Stimulated activated CD8-positive, alpha-beta memory T cell treated with anti-CD3 and anti-CD28 coated beads, Interleukin-12 subunit alpha, Interleukin-12 subunit beta, amount 100 ng/mL, for 24 hours (primary cell): ENCODE data around the gene MASP1.

Experiments
- DNase-seq: peaks from one replicate; pipeline ENCODE4 v3.0.0-alpha.2; 2020; ENCODE audit errors: extremely low read depth

Gene MASP1

DNA sequence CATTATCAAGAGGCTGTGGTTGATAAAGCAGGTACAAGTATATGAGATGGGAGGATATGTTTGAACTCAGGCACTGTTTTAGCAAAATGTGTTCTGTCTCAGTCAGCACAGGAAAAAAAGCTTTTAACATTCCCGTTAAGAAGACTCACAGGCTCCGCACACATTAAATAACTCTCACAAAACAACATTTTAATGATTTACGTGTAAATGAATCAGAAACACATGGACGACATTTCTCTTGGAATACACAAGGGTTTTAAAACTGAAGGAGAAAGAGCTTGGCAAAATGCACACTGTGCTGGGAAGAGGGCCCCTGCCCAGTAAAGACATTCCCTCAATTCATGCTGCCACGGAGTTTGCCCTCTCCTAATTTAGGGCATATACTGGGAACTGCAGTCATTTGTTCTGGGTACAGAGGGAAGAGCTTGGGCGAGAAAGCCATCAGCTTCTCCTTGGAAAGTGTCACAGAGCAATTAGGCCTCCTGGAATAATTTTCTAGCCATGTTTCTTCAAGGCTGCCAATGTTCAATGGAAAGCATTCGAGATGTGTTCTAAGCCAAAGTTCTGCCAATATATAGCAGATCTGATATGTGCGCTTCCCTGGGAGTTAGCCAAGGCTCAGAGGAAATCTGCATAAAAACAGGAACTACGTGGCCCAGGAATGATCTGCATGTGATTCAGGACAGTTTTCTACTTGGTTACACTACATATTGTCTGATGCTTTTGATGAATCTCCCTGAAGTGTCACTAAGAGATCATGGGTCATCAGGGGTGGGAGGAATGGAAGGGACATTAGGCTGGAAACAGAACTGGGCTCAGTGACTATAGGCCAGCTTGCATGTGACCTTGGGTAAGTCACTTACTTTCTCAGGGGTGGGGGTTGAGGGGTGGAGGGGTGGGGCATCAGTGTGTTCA, 2.2 kb upstream of the MASP1 start:
- no peak for DNase-seq

DNA sequence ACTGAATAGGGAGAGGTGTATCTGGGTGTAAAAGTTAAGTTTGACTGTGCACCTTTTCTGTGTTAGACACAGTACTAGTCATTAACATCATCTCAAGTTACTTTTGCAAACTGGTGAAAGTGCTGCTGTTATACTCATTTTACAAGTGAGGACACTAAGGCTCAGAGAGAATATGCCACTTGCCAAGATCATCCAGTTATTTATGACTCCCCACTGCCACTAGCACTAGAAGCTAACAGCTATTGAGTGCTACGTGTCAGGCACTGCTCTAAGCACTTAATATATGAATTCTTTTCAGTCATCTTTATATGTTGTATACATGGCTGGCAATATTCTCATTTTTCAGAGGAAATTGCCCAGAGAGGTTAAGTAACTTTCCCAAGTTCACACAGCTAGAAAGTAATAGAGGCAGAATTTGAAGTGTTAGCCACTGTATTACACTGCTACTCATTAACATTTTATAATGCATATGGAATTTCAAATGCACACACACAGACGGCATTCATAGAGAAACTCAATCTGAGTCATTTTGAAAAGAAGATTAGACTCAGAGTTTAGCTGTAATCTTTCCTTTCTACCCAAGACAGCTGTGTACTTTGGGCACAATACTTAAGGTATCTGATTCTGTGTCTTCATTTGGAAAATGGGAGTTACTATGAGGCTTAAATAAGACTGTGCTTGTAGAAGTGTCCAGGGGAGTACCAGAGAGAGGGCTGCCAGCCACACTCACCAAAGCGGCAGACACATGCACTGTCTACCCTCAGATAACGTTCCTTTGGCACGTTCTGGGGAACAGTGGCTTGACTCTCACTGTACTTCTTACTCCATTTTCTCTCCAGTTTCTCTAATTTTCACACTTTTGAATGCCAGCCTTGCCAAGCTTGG, 1.3 kb upstream of the MASP1 start:
- no peak for DNase-seq

DNA sequence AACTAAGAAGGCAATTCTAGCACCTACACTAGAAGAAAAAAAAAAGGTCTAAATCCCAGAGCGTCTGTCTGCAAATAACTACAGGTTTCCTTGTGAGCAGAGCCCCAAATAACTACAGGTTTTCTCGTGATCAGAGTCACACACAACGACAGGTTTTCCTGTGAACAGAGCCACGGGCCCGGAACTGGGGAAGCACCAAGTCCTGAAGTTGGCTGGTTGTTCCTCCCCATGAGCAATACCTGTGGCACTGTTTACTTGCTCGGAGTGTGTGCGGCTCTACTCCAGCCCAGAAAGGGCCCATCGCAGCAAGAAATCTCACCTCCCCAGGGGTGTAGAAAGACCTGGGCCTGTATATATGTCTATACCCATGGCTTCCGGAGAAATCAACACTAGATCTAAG, 644 bp upstream of the MASP1 start:
- no peak for DNase-seq

DNA sequence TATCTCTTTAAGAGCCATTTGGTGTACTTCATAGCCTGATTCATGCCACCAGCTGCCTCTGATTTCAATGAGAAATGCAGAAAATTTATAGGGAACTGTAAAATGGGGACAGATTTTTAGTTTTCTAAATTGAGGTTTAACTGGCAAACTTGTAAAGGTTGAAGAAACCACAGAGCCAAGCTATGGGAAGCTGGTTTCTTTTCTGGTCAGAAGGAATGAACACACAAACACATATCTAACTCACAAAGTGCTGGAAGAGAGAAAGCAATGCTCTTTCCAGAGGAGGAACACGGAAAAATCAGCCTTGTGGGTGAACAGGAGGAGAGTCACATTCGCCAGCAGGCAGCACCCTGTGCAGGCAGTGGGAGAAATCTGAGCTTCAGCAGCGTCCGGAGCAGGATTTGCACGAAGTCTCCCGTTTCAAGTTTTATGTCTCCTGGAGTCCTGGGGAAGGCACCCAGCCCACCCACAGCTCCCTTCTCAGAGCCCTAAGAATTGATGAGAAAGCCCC, 481 bp downstream of the MASP1 start:
- no peak for DNase-seq

DNA sequence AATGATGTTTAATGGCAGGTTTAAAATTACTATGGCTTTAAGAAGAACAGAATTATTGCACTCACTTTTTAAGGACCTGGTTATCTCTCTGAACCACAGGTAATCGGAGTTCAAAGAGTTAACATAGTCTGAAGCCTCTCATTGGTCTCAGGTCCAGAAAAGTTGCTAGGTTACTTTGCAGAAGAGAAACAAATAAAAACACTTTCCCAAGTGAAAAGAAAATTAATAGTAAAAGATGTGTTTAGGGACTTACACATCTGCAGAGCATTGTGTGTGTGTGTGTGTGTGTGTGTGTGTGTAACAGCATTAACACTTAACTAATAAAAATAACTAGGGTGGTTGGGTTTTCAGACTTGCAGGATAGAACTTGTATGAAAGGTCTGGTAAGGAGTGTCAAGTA, 1.0 kb downstream of the MASP1 start:
- no peak for DNase-seq

DNA sequence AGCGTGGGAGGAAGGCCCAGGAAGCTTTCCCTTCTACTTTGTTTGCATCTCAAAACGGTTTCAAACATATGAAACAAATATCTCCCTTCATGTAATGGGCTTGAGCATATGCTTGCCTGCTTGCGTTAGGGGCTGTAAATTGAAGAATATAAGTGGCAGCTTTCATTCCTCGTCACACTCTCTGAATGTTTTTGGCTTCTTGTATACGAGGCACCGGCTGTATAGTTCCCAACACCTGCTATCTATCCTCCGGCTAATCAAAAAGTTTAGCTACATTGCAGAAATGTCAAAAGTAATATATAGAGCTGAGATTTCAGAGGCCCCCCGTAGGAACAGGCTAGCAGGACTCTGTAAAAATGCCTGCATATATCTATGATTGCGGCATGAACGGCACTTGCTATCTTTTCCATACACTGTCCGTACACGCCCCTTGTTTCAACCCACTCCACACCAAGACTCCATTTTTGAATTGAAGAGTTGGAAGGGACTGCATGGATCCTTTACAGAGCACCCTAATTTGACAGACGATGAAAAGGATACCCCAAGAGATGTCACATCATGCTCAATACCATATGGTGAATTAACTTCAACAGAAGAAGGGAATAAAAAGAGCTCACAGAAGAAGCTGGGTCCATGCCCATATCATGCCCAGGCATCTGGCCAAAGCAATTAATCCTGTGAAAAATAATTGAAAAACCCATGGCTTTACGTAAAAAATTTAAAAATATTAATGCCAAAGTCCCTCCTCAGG, 2.5 kb downstream of the MASP1 start:
- no peak for DNase-seq

DNA sequence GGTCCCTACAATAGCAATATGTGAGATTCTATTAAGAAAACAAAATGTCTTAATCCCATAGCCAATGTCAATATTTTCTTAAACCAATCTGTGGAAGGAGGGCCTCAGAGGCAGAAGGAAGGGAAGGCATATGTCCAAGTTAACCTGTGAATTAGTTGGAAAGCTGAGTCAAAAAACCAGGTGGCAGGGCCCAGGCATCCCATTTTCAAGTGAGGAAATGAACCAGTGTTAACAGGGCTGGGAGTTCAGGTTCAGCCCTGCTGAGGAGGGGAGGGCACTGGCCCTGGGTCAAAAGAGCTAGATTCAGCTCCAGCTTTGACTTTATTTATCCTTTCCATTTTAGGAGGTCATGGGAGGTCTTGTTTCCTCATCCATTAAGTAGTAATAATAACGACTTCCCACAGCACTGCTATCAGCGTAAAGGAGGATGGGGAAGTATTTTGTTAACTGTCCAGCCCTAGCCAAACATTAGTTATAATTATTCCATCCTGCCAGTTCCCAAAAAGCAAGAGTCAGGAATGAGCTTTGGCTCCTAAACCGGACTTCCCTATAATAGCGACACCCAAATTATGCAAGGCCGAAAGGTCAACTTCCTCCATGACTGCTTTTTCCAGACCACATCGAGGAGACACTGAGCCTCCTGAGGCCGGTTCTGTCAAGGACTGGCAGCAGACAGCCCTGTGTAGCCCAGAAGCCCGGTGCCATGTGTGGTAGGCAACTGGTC, 3.2 kb downstream of the MASP1 start:
- no peak for DNase-seq

DNA sequence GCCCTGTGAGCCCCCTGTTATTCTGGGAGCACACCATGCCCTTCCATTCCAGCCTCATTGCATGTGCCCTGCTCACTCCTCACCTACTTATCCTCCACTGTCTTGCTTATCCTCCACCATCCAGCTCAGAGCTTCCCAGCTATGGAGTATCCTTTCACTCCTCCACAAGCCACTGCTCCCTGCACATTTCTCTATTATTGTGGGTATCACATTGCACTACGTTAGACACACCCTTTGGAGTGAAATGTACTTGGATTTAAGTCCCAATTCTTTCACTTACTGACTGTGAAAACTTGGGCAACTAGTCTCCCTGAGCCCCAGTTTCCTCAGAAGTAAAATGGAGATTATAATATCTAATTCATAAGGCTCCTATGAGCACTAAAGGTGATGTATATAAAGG, 4.3 kb downstream of the MASP1 start:
- DNase-seq = no peak

DNA sequence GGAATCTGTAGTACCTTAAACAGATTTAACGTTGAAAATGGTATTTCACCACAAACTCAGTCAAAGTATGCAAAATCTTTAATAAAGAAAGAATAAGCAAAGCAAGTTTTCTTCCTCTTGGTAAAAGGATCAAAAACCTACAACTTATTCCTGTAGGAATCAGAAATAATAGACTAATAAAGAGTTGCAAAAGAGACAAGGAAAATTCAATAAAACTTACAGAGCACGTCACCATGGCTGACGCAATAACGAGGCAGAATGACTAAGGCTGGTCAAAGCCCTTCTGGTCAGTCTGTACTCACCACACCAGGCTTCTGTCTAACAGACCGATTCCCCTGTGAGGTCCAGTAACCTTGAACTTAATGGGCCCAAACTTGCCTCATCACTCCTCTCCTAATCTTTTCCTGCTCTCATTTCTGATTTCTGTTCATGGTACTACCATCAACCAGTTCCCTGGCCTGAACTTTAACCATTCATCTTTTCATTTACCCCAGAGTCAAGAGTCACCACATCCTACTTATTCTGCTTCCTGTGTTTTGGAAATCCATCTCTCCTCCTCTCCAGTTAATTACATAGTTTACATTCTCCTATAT, 5.0 kb downstream of the MASP1 start:
- DNase-seq = no peak

DNA sequence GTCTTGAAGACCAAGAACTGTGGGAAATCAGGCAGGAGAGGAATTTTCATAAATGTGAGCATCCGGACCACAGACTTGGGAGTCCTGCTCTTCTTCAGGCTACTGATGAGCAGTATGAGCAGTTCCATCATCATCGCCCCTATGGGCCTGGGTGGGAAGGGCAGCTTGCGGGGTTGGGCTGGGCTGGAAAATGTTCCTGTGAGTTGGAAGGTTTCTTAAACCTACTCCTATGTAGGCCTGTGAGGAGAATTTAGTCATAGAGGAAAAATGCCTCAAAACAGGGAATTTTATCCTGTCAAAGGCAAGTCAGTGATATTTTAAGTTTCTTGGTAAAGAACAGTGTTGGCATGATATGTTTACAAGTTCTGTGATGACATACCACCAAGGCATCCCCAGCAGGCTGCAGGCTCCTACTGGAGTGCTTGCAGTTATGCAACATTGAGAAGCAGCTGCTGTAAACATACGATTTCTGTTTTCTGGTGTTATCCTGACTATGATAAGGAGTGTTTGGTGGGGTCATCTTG, 10.3 kb downstream of the MASP1 start:
- DNase-seq = no peak

DNA sequence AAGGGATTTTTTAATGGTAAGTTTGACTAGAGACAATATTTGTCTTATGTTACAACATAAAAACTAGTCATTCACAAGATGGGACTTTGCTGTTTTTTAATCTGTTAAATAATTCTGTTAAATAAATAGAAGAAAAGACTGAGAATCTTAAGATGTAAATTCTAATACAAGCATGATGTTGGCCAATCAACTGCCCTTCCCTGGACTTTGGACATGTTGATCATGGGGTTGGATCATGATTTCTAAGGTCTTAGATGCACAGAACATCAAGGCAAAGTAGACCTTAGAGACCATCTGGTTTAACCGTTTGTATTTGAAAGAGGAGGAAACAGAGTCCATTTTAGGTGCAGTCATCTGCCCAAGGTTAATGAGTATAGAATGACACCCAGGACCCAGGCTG, 10.9 kb downstream of the MASP1 start:
- no peak for DNase-seq

DNA sequence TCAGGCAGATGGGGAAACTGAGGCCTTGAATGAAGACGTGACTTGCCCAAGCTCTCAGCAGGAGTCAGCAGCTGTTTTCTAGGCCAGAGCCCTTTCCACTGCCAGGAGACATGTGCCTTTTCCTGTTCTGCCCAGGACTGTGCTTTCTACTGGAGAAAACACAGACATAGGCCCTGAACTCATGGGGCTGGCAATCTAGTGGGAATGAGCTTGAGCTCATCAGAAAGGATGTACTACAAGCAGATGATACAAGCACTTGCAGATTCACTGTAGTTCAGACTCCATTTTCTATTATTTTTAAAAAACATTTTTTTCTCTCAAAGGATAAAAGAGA, 14.4 kb downstream of the MASP1 start:
- no peak for DNase-seq

DNA sequence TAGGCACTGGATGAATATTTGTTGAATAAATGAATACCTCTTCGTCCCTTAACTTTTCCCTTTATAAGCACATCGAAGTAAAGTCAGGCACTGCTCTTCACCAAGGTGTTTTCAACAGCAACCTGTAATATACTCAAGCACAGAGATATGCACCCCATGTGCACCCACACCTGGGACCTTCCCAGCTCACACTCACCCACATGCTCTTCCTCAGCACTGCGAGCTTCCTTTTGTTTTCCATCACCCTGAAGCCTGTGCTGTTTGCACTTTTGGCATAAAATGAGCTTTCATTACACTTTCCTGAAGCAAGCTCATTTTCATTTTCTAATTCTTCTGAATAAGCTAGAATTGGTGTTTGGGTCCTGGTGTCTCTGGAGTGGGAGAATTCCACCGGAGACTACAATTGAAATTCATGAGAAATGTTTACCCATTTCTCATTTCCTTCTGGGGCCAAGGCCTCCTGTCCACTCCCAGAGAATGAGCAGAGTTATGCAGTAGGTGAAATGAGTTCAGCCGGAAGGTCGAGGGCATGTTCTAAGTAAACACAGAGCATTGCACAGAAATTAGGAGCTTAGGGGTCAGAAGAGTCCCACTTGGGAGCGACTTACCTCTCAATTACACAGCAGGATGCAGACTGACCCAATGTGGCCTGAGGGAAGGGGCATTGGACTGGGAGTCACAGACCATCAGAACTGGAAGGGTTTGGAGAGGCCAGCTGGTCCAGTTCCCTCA, 15.0 kb downstream of the MASP1 start:
- no peak for DNase-seq

DNA sequence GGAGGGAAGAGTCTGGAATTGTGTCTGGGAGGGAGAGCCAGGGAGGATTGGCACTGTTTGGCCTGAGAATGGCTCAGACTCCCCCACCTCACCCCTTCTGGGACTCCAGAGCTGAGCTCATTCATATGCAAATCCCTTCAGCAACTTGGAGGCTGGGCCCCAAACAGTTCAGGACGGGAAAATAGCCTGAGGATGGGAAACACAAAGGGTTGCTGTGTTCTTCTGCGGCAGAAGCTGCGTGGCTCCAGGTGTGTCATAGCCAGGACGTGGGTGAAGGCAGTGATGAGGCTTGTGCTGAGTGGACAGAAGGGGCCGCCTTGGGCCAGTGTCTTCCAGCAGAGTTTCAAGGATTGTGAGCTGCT, 16.6 kb downstream of the MASP1 start:
- no peak for DNase-seq

DNA sequence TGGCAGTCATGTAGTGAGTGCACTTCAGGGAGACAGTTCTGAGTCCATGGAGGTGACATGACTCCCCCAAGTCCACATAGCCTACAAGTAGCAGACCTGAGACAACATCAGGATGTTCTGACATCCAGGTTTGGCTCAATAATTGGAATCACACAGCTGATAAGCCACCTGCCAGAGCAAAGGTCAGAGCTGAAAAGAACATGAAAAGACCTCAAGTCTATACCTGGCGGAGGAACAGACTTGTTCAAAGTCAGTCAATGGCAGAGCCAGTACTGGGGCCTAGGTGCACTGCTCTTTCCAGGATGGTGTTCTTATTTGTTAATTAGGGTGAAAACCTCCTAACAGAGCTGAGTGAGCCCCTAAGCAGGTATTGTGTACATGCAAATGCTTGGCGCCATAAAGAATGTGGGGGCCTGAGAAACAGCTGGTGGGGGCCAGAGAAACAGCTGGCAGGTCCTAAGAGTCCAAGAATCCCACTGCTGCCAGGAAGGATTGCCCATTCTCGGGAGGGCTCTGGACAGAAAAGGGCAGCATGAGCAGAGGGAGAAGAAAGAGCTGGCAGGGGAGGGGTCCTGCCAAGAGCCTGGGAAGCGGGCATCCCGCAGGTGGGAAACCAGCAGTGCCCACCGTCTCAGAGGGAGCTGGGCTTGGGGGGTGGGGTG, 17.1 kb downstream of the MASP1 start:
- no peak for DNase-seq

DNA sequence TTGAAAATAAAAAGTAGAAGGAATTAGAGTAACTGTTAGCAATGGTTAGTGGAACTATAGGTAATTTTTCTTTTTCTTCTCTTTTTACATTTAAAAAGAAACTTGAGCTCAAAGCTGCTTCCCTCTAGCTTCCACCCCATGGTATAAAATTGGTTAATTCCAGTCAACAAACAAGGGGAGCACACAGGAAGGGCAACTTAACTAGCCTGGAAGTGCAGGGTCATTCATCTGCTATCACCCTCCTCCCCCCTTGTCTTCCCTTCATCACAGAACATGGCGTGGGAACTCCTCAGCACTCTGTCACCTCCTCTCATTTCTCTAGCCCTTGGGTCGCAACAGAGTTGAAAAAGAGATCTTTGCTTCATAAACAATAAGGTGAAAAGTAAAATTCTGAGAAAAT, 20.0 kb downstream of the MASP1 start:
- DNase-seq = no peak

DNA sequence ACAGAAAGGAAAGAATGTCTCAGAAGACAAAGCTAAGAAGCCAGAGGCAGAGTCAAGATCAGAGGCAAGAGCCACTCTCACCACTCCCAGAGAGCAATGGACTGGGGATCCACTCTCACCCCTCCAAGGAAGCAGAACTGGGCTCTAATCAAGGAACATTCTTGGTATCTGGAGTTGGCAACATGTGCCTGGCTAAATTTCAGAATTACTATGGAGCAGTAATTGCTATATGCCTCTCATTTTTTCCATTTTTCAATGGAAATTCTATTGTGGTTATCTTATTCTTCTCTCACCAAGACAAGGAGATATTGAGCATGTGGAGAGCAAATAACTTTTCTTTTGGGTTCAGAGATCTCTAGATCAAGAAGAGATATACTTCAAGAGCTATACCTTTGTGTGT, 22.1 kb downstream of the MASP1 start:
- no peak for DNase-seq

DNA sequence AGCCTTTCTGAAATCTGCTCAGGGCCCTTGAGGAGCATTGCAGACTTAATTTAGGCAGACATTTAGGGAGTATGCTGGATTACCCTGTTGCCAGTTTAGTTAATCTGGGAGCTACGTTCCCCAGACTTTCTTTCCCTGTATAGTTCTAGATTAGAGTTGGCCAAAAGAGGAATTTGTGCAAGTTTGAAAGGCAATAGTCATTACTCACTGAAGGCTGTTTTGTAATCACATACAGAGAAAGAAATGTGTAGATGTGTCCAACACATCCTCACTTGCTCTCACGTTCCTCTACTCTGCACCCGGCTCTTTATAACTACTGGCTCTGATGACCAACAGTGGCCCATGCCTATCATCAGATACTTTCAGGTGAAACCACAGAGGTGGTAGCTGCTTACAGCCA, 24.2 kb downstream of the MASP1 start:
- DNase-seq = no peak

DNA sequence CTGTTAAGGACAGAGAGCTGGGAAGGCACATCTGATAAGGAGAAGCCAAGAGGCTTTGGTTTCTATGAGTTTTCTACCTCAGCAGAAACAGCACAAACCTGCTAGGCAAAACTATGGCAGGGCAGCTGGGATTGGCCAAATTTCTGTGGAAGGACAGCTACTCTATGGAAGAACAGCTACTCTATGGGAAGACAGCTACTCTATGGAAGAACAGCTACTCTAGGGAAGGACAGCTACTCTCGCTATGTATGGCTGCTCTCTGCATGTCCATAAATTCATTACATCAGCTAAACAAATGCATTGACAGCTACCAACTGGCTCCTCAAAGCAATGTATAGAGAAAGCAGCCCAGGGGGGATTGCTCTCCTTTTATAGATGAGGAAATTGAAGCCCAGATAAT, 24.8 kb downstream of the MASP1 start:
- no peak for DNase-seq
